ENCODE results near the gene BGLAP. TPM values are rescaled to one million over a fixed set of nuclear protein-coding genes. Genes with fewer than 3 reads are reported as not detected.

The BGLAP gene
- total and polyA plus RNA-seq, 2 of the 13 experiments (the other 11 are each of a cell fraction or from before 2014, with no cell fraction given) = 0.62 to 1.6 TPM

DNA sequence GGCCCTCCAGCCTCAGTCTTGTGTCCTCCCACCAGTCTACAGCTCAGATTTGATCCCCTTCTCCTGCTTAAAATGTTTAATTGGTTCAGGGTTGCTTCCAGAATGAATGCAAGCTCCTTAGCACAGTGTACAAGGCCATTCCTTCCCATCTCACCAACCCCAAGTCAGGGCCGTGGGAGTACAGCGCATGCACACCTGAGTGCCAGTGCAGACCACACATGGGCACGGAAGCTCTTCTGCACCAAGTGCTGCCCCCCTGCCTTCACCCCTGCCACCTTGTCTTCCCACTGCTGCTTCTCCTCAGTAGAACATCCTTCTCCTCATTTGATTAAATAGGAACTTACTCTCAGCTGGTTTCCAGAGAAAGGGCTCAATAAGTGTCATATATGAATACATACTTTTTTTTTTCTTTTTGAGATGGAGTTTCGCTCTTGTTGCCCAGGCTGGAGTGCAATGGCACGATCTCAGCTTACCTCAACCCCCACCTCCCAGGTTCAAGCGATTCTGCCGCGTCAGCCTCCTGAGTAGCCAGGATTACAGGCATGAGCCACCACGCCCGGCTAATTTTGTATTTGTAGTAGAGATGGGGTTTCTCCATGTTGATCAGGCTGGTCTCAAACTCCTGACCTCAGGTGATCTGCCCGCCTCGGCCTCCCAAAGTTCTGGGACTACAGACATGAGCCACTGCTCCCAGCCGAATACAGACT, 19.8 kb upstream of the BGLAP start:
- TF ChIP-seq, protein P1, sequence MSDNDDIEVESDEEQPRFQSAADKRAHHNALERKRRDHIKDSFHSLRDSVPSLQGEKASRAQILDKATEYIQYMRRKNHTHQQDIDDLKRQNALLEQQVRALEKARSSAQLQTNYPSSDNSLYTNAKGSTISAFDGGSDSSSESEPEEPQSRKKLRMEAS (IDR thresholded peaks at IDR 0.05) = no peak
- no peak for TF ChIP-seq ZNF781 (CRISPR knock-in tag; IDR thresholded peaks at IDR 0.05; ENCODE audit: borderline replicate concordance, not compliant biosample characterization)
- TF ChIP-seq ZNF326 (CRISPR knock-in tag; IDR thresholded peaks at IDR 0.05; ENCODE audit: borderline replicate concordance) = no peak
- TF ChIP-seq, protein P2, sequence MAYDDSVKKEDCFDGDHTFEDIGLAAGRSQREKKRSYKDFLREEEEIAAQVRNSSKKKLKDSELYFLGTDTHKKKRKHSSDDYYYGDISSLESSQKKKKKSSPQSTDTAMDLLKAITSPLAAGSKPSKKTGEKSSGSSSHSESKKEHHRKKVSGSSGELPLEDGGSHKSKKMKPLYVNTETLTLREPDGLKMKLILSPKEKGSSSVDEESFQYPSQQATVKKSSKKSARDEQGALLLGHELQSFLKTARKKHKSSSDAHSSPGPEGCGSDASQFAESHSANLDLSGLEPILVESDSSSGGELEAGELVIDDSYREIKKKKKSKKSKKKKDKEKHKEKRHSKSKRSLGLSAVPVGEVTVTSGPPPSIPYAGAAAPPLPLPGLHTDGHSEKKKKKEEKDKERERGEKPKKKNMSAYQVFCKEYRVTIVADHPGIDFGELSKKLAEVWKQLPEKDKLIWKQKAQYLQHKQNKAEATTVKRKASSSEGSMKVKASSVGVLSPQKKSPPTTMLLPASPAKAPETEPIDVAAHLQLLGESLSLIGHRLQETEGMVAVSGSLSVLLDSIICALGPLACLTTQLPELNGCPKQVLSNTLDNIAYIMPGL (CRISPR knock-in tag; IDR thresholded peaks at IDR 0.05; ENCODE audit: borderline replicate concordance in 1 of 2, low read depth in 1 of 2) = no peak
- TF ChIP-seq SRSF4 (IDR thresholded peaks at IDR 0.05; ENCODE audit: low read depth, low read length, poor library complexity, severe bottlenecking) = no peak
- TF ChIP-seq ZFP62 (CRISPR knock-in tag; IDR thresholded peaks at IDR 0.05) = no peak
- TF ChIP-seq, protein P3, sequence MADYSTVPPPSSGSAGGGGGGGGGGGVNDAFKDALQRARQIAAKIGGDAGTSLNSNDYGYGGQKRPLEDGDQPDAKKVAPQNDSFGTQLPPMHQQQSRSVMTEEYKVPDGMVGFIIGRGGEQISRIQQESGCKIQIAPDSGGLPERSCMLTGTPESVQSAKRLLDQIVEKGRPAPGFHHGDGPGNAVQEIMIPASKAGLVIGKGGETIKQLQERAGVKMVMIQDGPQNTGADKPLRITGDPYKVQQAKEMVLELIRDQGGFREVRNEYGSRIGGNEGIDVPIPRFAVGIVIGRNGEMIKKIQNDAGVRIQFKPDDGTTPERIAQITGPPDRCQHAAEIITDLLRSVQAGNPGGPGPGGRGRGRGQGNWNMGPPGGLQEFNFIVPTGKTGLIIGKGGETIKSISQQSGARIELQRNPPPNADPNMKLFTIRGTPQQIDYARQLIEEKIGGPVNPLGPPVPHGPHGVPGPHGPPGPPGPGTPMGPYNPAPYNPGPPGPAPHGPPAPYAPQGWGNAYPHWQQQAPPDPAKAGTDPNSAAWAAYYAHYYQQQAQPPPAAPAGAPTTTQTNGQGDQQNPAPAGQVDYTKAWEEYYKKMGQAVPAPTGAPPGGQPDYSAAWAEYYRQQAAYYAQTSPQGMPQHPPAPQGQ (CRISPR knock-in tag; IDR thresholded peaks at IDR 0.05; ENCODE audit: borderline replicate concordance) = no peak
- TF ChIP-seq, protein P4, sequence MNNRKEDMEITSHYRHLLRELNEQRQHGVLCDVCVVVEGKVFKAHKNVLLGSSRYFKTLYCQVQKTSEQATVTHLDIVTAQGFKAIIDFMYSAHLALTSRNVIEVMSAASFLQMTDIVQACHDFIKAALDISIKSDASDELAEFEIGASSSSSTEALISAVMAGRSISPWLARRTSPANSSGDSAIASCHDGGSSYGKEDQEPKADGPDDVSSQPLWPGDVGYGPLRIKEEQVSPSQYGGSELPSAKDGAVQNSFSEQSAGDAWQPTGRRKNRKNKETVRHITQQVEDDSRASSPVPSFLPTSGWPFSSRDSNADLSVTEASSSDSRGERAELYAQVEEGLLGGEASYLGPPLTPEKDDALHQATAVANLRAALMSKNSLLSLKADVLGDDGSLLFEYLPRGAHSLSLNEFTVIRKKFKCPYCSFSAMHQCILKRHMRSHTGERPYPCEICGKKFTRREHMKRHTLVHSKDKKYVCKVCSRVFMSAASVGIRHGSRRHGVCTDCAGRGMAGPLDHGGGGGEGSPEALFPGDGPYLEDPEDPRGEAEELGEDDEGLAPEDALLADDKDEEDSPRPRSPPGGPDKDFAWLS (CRISPR knock-in tag; IDR thresholded peaks at IDR 0.05; ENCODE audit: borderline replicate concordance) = no peak
- no peak for TF ChIP-seq ARNT (IDR thresholded peaks at IDR 0.05)
- no peak for TF ChIP-seq ZC3H4 (CRISPR knock-in tag; IDR thresholded peaks at IDR 0.05; ENCODE audit: borderline replicate concordance)
- no peak for TF ChIP-seq MED13 (CRISPR knock-in tag; IDR thresholded peaks at IDR 0.05)
- TF ChIP-seq, protein P5, sequence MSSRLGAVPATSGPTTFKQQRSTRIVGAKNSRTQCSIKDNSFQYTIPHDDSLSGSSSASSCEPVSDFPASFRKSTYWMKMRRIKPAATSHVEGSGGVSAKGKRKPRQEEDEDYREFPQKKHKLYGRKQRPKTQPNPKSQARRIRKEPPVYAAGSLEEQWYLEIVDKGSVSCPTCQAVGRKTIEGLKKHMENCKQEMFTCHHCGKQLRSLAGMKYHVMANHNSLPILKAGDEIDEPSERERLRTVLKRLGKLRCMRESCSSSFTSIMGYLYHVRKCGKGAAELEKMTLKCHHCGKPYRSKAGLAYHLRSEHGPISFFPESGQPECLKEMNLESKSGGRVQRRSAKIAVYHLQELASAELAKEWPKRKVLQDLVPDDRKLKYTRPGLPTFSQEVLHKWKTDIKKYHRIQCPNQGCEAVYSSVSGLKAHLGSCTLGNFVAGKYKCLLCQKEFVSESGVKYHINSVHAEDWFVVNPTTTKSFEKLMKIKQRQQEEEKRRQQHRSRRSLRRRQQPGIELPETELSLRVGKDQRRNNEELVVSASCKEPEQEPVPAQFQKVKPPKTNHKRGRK (CRISPR knock-in tag; IDR thresholded peaks at IDR 0.05) = no peak
- POLR2A ChIA-PET = interaction anchor here (4.5 kb wide), 1 partner anchor 10 kb away, joined by 61 read pairs; the partner anchor contains the start of gene PMF1
- no TSS peak for BruUV-seq (replicated peaks)
- Histone ChIP-seq H3K4me3 (replicated peaks in 1 of 3; ENCODE audit: insufficient read depth in 1 of 3, low read depth in 2 of 3, low read length in 3 of 3) (no peak overlapping the region), H3K27me3 (ENCODE audit: control insufficient read depth in 1 of 2, insufficient read depth in 2 of 2, low read length in 2 of 2) (no peaks in the 10 kb centered on the region), H4K20me1 (ENCODE audit: insufficient read depth, low read length) (no peaks in the 10 kb centered on the region), H2AFZ (ENCODE audit: low read length) (no peak overlapping the region), H3K4me2 (ENCODE audit: low read depth, low read length) (no peak overlapping the region), H3K79me2 (ENCODE audit: insufficient read depth, low read length) (peaks cover 6% of the 10 kb centered on the region), H3K9me3 (ENCODE audit: low read length) (no peaks in the 10 kb centered on the region), H3K36me3 (replicated peaks in 1 of 2; ENCODE audit: control insufficient read depth in 1 of 2, insufficient read depth in 2 of 2, low read length in 2 of 2) (peaks cover 18 to 42% of the 10 kb centered on the region in 2 experiments), H3K27ac (ENCODE audit: extremely low read length, insufficient read depth, low read length) (no peak overlapping the region), H3K4me1 (ENCODE audit: insufficient read depth, low read length) (peaks cover 25% of the 10 kb centered on the region), H3K9ac (ENCODE audit: insufficient read depth, low read depth, low read length) (no peak overlapping the region)
- WGBS (ENCODE audit: low lambda C conversion rate) = 95% methylated on average over 12 of the region's 13 CpGs
- intact Hi-C loops (cut with micrococcal nuclease; ENCODE audit: unreplicated experiment) = no loop called here
- ATAC-seq (no peak), FAIRE-seq (no peak), DNase-seq (ENCODE audit: low spot score) (no peak)
- CTCF ChIA-PET (ENCODE audit: low intra/inter-chr PET ratio, low total read pairs) = no interaction called here
- in situ Hi-C loops (cut with HindIII; ENCODE audit: extremely low pct_ligation_motif_present, low pct_unique_long_range_greater_than_20kb) = no loop called here

All from HepG2 (cell line).